Measurements from ENCODE around the gene HMCN1.

Gene HMCN1

DNA sequence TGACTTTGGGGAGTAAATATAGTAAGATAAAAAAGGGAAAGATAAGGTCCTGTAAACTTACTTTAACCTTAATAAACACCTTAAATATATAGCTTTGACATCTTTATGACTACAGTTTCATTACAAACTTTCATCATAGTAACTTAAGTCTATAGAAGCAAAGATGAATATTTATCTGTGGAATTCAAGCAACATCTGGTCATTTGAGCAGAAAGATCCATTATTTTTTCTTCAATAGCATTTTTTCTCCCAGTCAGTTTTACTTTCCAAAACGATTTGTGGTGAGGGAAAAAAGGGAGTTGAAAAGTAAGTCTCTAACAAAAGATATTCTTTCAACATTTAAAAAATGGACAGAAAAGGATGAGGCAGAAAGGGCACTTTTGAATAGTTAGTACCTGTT lies 69.0 kb downstream of the HMCN1 start:
- no peak for DNase-seq (ENCODE audit: low read depth in 2 of 2, low spot score in 1 of 2)

GRCh38 chr1:185804206-185804605 lies 70.0 kb downstream of the HMCN1 start:
- DNase-seq (ENCODE audit: low read depth in 2 of 2, low spot score in 1 of 2) = no peak

- DNase-seq (ENCODE audit: low read depth in 2 of 2, low spot score in 1 of 2) = no peak
These were observed 70.4 kb downstream of the HMCN1 start for GRCh38 chr1:185804608-185805007.

GRCh38 chr1:185807275-185807674 lies 73.1 kb downstream of the HMCN1 start:
- no peak for DNase-seq (ENCODE audit: low read depth in 2 of 2, low spot score in 1 of 2)

DNA sequence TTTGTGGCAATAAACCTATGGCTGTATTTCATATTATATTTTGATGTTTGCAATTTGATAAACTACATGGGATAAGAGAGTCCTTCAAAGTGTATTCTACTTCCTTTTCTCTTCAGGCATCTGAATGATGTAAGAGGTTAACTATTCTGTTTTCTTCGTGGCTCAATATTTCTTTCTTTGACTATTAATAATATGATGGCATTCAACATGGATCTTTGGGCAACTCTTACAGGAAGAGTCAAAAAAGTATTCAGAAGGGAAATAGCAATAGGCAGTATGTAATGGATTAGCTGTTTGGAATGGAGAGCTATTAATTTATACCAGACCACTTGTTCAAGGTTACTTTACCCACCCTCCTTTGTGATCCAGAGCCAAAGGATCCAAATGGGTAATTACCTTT lies 74.4 kb downstream of the HMCN1 start:
- no peak for DNase-seq (ENCODE audit: low read depth in 2 of 2, low spot score in 1 of 2)

- DNase-seq (ENCODE audit: low read depth in 2 of 2, low spot score in 1 of 2) = no peak
These were observed 77.0 kb downstream of the HMCN1 start for GRCh38 chr1:185811073-185811709.

DNA sequence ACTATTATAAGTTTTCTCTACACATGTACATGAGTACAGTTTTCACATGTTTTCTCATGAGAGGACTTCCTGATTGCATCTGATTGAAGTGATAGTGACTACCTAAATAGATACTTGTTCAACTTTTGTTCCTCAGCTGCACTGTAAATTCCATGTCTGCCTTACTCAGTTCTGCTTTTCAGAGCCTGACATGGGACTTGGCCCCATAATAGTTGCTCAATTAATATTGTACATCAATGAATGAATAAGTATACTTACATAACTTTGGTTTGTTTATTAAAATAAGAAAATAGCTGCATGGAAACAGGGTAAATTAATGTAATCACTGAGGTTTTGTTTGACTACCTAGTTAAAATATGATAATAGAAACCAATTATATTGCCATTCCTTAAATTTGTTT lies 78.7 kb downstream of the HMCN1 start:
- DNase-seq (ENCODE audit: low read depth in 2 of 2, low spot score in 1 of 2) = no peak

DNA sequence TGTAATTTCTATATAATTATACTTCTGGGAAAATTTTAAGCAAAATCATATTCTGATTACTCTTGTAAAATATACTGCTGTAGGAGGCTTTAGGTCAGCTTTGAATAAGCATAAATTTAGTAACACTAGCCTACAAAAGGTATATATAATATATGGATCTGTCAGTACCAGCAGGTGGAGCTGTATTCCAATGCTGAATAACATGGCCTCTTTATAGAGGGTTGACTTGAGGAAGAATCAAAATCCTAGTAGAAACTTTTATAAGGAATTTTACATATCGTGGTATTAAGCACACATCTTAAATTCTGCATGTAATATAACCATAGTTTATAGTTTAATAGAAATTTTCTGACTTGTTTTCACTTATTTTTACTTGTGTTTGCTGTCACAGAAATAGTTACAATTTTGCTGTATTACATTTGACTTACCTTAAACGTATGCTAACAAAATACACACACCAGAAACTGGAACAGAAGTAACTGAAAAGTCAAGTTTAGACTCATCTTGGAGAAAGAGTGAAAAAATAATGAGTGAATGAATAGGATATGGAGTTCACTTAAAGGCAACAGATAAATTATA lies 79.3 kb downstream of the HMCN1 start:
- no peak for DNase-seq (ENCODE audit: low read depth in 2 of 2, low spot score in 1 of 2)

GRCh38 chr1:185816460-185816859 lies 82.3 kb downstream of the HMCN1 start:
- no peak for DNase-seq (ENCODE audit: low read depth in 2 of 2, low spot score in 1 of 2)

DNA sequence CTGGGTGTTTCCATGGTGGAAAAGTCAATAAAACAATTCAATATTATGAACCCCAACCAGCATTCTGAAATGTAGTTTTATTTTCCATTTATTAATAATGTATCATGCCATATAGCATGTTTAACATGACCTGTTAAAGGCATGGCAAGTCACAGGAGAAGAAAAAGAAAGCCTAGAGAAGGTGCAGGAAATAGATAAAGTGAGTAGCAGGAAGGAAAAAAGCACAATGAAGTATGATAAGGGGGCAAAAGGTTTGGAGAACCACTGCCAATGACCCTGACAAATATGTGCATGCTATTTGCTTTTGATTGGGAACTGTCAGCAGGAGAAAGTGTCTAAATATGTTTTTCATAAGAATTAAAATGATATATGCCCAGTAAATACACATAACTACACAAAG lies 85.6 kb downstream of the HMCN1 start:
- no peak for DNase-seq (ENCODE audit: low read depth in 2 of 2, low spot score in 1 of 2)

DNA sequence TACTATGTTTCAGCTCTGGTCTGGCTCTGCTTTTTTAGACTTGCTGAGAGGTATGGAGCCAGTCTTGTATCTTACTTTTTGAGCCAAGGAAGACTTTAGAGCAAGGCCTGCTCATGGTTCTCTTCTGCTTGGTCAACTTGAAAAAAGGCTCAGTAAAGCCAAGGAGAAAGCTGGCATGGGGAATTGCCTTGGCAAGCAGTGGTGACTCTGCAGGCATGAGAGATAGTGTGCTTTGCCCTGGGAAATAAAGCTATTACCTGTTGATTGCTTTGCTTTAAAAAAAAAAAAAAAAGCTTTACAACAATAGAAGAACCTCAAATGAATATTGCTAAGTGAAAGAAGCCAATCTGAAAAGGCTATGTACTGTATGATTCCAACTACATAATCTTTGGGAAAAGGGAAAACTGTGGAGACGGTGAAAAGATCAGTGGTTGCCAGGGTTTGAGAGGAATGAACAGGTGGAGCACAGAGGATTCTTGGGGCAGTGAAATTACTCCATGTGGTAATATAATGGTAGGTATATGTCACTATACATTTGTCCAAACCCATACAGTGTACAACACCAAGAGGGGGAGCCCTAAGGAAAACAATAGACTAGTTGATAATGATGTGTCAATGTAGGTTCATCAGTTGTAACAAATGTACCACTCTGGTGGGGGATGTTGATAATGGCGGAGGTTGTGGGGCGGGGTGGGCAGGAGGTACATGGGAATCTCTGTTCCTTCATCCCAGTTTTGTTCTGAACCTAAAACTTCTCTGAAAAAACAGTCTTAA lies 87.6 kb downstream of the HMCN1 start:
- DNase-seq (ENCODE audit: low read depth in 2 of 2, low spot score in 1 of 2) = no peak

GRCh38 chr1:185823467-185823866 lies 89.3 kb downstream of the HMCN1 start:
- no peak for DNase-seq (ENCODE audit: low read depth in 2 of 2, low spot score in 1 of 2)

GRCh38 chr1:185824106-185824505 lies 89.9 kb downstream of the HMCN1 start:
- no peak for DNase-seq (ENCODE audit: low read depth in 2 of 2, low spot score in 1 of 2)

- DNase-seq (ENCODE audit: low read depth in 2 of 2, low spot score in 1 of 2) = no peak
These were observed 91.4 kb downstream of the HMCN1 start for GRCh38 chr1:185825556-185825955.

- DNase-seq (ENCODE audit: low read depth in 2 of 2, low spot score in 1 of 2) = no peak
These were observed 100.2 kb downstream of the HMCN1 start for GRCh38 chr1:185834371-185834905.

- no peak for DNase-seq (ENCODE audit: low read depth in 2 of 2, low spot score in 1 of 2)
These were observed 101.0 kb downstream of the HMCN1 start for GRCh38 chr1:185835191-185835590.

GRCh38 chr1:185837711-185838110 lies 103.5 kb downstream of the HMCN1 start:
- no peak for DNase-seq (ENCODE audit: low read depth in 2 of 2, low spot score in 1 of 2)

GRCh38 chr1:185838111-185838510 lies 103.9 kb downstream of the HMCN1 start:
- no peak for DNase-seq (ENCODE audit: low read depth in 2 of 2, low spot score in 1 of 2)

DNA sequence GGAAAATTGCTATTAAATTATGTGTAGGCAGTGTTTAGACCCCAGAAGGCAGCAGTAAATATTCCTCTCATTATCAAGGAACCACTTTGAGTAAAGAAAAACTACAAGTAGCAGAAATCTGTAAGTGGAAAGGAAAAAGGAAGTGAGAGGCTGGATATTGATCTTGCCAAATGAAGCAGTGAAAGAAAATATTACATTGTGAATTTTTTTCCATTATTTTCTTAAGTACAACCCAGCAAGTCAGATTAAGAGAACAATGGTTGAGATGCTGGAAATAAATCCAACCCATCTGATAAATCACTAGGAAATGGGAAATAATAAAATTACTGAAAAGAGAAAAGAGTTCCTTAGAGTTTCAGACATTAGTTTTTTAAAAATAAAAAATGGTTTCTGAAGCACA lies 106.7 kb downstream of the HMCN1 start:
- no peak for DNase-seq (ENCODE audit: low read depth in 2 of 2, low spot score in 1 of 2)

- DNase-seq (ENCODE audit: low read depth in 2 of 2, low spot score in 1 of 2) = no peak
These were observed 109.2 kb downstream of the HMCN1 start for GRCh38 chr1:185843297-185843869.

DNA sequence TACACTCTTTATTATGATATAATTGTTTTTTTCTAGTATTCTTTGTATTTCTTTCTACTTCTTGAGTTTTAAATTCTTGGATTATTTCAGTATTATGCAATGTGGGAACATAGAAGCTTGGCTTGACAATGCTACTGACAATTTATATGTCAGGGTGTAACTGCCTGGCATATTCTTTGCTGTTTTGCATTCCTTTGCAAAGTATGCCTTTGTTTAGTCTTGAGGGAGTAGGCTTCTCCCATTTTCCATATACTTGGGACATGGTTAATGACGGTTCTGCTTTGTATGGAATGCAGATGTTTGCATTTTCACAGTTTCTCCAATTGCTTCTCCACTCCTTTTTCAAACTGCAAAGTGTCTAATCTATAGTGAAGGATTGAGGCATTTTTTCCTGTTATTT lies 109.8 kb downstream of the HMCN1 start:
- DNase-seq (ENCODE audit: low read depth in 2 of 2, low spot score in 1 of 2) = no peak

Measured in stimulated activated CD8-positive, alpha-beta memory T cell treated with anti-CD3 and anti-CD28 coated beads, Interleukin-4, amount 100 ng/mL, for 4 hours (primary cell).